ENCODE data around the gene FOXA2. TPM values are rescaled to one million over a fixed set of nuclear protein-coding genes. Genes with fewer than 3 reads are reported as not detected.

Gene FOXA2
- total and polyA plus RNA-seq, 2 of the 13 experiments (the other 11 are each of a cell fraction or from before 2014, with no cell fraction given) = 8.8 to 12.2 TPM

DNA sequence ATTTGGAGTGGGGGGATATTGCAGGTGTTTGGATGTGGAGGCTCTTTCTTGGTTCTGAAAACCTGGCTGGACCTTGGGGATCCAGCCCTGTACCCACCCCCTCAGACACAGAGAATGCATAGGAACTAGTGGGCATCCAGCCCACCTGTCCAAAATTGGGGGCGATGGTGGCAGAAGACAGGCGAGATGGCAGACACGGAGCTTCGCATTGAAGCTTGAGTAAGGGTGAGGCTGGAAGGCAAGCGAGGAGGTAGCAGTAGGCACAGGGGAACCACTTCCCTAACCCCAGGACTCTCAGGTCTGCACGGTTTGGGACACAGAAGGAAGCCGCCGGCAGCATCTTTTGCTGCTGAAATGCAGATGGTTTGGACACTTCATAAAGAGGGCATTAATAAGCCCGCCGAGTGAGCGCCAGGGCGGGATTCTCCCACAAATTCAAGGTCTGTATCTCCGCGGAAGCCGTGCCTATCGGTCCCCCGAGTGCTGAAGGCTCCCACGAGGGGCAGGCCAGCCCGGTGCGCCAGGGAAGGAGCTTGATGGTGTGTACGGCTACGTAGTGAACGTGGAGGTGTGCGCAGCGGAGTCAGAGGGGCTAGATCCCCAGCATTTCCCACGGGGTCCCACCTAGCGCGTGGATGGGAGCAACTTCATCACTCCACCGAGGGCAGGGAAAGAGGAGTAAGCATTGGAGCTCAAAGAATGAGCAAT lies 1.6 kb upstream of the FOXA2 start (continued):
- TF ChIP-seq, protein P1, sequence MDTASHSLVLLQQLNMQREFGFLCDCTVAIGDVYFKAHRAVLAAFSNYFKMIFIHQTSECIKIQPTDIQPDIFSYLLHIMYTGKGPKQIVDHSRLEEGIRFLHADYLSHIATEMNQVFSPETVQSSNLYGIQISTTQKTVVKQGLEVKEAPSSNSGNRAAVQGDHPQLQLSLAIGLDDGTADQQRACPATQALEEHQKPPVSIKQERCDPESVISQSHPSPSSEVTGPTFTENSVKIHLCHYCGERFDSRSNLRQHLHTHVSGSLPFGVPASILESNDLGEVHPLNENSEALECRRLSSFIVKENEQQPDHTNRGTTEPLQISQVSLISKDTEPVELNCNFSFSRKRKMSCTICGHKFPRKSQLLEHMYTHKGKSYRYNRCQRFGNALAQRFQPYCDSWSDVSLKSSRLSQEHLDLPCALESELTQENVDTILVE (CRISPR knock-in tag; IDR thresholded peaks at IDR 0.05) = no peak
- TF ChIP-seq IRX3 (CRISPR knock-in tag; IDR thresholded peaks at IDR 0.05; ENCODE audit: borderline replicate concordance, low read depth) = no peak
- TF ChIP-seq ZNF616 (CRISPR knock-in tag; IDR thresholded peaks at IDR 0.05; ENCODE audit: low read depth) = no peak
- TF ChIP-seq STAG1 (CRISPR knock-in tag; IDR thresholded peaks at IDR 0.05) = no peak
- no peak; the same call in 1 of the 2 replicates for TF ChIP-seq ZBTB7A (CRISPR knock-in tag; IDR thresholded peaks at IDR 0.05)
- no peak for TF ChIP-seq ZSCAN9 (CRISPR knock-in tag; IDR thresholded peaks at IDR 0.05; ENCODE audit: borderline replicate concordance)
- no peak for TF ChIP-seq ZNF274 (CRISPR knock-in tag; IDR thresholded peaks at IDR 0.05)
- TF ChIP-seq ZNF660 (CRISPR knock-in tag; IDR thresholded peaks at IDR 0.05; ENCODE audit: borderline replicate concordance, low read depth) = no peak
- no peak for TF ChIP-seq ZZZ3 (CRISPR knock-in tag; IDR thresholded peaks at IDR 0.05; ENCODE audit: borderline replicate concordance)
- no peak for TF ChIP-seq PPARG (CRISPR knock-in tag; conservative IDR thresholded peaks at IDR 0.05)
- peak; percentile 51; the same call in 1 of the 2 replicates for TF ChIP-seq HIVEP1 (CRISPR knock-in tag; IDR thresholded peaks at IDR 0.05)
- peak; percentile 71 for TF ChIP-seq PRPF4 (IDR thresholded peaks at IDR 0.05; ENCODE audit: low read depth, low read length, poor library complexity, severe bottlenecking)
- TF ChIP-seq PREB (CRISPR knock-in tag; IDR thresholded peaks at IDR 0.05) = no peak
- no peak for TF ChIP-seq TERF1 (CRISPR knock-in tag; IDR thresholded peaks at IDR 0.05)
- no peak for TF ChIP-seq SMARCE1 (IDR thresholded peaks at IDR 0.05; ENCODE audit: borderline replicate concordance)
- no peak for TF ChIP-seq SRSF4 (IDR thresholded peaks at IDR 0.05; ENCODE audit: low read depth, low read length, poor library complexity, severe bottlenecking)
- TF ChIP-seq, protein P2, sequence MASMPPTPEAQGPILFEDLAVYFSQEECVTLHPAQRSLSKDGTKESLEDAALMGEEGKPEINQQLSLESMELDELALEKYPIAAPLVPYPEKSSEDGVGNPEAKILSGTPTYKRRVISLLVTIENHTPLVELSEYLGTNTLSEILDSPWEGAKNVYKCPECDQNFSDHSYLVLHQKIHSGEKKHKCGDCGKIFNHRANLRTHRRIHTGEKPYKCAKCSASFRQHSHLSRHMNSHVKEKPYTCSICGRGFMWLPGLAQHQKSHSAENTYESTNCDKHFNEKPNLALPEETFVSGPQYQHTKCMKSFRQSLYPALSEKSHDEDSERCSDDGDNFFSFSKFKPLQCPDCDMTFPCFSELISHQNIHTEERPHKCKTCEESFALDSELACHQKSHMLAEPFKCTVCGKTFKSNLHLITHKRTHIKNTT (CRISPR knock-in tag; IDR thresholded peaks at IDR 0.05) = no peak
- no peak for TF ChIP-seq MATR3 (CRISPR knock-in tag; IDR thresholded peaks at IDR 0.05)
- no peak for TF ChIP-seq GPBP1L1 (CRISPR knock-in tag; IDR thresholded peaks at IDR 0.05)
- TF ChIP-seq ZNF160 (CRISPR knock-in tag; IDR thresholded peaks at IDR 0.05) = no peak
- no peak for TF ChIP-seq PAF1 (CRISPR knock-in tag; IDR thresholded peaks at IDR 0.05)
- TF ChIP-seq CENPT (CRISPR knock-in tag; IDR thresholded peaks at IDR 0.05; ENCODE audit: low read depth) = no peak
- TF ChIP-seq ZNF670 (CRISPR knock-in tag; IDR thresholded peaks at IDR 0.05; ENCODE audit: borderline replicate concordance) = no peak
- no peak for TF ChIP-seq ATF5 (CRISPR knock-in tag; IDR thresholded peaks at IDR 0.05; ENCODE audit: low read depth)
